ENCODE results near the gene SP100.

- no peak for TF ChIP-seq EZH2phosphoT487 (IDR thresholded peaks at IDR 0.05; ENCODE audit: insufficient read depth, low read depth)
- TF ChIP-seq EZH2 (IDR thresholded peaks at IDR 0.05; ENCODE audit: insufficient read depth, poor library complexity, severe bottlenecking), result no peak
Observed at GRCh38 chr2:230537531-230537976, 121.6 kb downstream of the SP100 start.

Measured in GM23248 (cell line).